Neuronal stem cell (in vitro differentiated cells): ENCODE measurements around the gene LSMEM2.
A peak's percentile ranks its signal among the peaks of the same experiment; 100 is the strongest.
"Not testable (repeated sequence)": the region's sequence is repeated elsewhere in the genome, so short reads cannot be mapped to it uniquely, and the experiment has no call there.

Experiments
- DNase-seq: peaks from one replicate; pipeline ENCODE4 v3.0.0-alpha.2; 2013; ENCODE audit warnings: low spot score
- H2AFZ ChIP-seq: one replicate; pipeline ENCODE4 v1.6.1; 2013; ENCODE audit warnings: mild to moderate bottlenecking, low read length, inconsistent platforms
- H2AK5ac ChIP-seq: 2 replicates; pipeline ENCODE4 v1.6.1; 2013; ENCODE audit warnings: low read depth, mild to moderate bottlenecking, inconsistent platforms, low read length, moderate library complexity, mixed read lengths
- H2BK120ac ChIP-seq: 2 replicates; pipeline ENCODE4 v1.6.1; 2013; ENCODE audit warnings: low read depth, mild to moderate bottlenecking, inconsistent platforms, low read length, moderate library complexity, mixed read lengths
- H2BK12ac ChIP-seq: one replicate; pipeline ENCODE4 v1.6.1; 2013; ENCODE audit warnings: low read length, inconsistent platforms
- H2BK15ac ChIP-seq: 2 replicates; pipeline ENCODE4 v1.6.1; 2013; ENCODE audit warnings: mild to moderate bottlenecking, low read length, inconsistent platforms, mixed read lengths
- H2BK5ac ChIP-seq: one replicate; pipeline ENCODE4 v1.6.1; 2013; ENCODE audit warnings: inconsistent platforms, mild to moderate bottlenecking, low read length, moderate library complexity
- H3K14ac ChIP-seq: one replicate; pipeline ENCODE4 v1.6.1; 2013; ENCODE audit warnings: low read length, inconsistent platforms
- H3K18ac ChIP-seq: 2 replicates; pipeline ENCODE4 v1.6.1; 2013; ENCODE audit warnings: low read length, inconsistent platforms
- H3K23ac ChIP-seq: 2 replicates; pipeline ENCODE4 v1.6.1; 2013; ENCODE audit warnings: low read depth, mild to moderate bottlenecking, mixed read lengths, low read length, inconsistent platforms; ENCODE audit not compliant: poor library complexity
- H3K27ac ChIP-seq: replicated peaks from 3 replicates; pipeline ENCODE4 v1.5.1; 2013; ENCODE audit warnings: low read length, inconsistent platforms
- H3K27me3 ChIP-seq, 3 experiments: 2 replicates each; pipeline ENCODE4 v1.6.1; 2013; ENCODE audit warnings: low read length in 3 of 3, mild to moderate bottlenecking in 2 of 3, inconsistent platforms in 1 of 3, low read depth in 1 of 3, mixed read lengths in 1 of 3, moderate library complexity in 1 of 3; ENCODE audit not compliant: control insufficient read depth in 3 of 3, insufficient read depth in 3 of 3
- H3K36me3 ChIP-seq, 2 donors: replicated peaks in 1 of 2; 2 replicates each; pipeline ENCODE4 v1.6.1; 2013; ENCODE audit warnings: low read length in 2 of 2; ENCODE audit not compliant: control insufficient read depth in 2 of 2, insufficient read depth in 2 of 2
- H3K4ac ChIP-seq: 2 replicates; pipeline ENCODE4 v1.6.1; 2013; ENCODE audit warnings: inconsistent platforms, mild to moderate bottlenecking, low read length, moderate library complexity
- H3K4me1 ChIP-seq, 2 donors: 1 replicate in 1 of 2; 2 replicates in 1 of 2; pipeline ENCODE4 v1.6.1; 2013; ENCODE audit warnings: low read length in 2 of 2, low read depth in 1 of 2; ENCODE audit not compliant: control insufficient read depth in 2 of 2, insufficient read depth in 1 of 2
- H3K4me2 ChIP-seq: one replicate; pipeline ENCODE4 v1.6.1; 2013; ENCODE audit warnings: mild to moderate bottlenecking, low read length, inconsistent platforms; ENCODE audit not compliant: insufficient read depth, poor library complexity, severe bottlenecking
- H3K4me3 ChIP-seq, 2 donors: 2 replicates each; pipeline ENCODE4 v1.5.1; 2013; ENCODE audit warnings: low read length in 2 of 2, mild to moderate bottlenecking in 2 of 2, inconsistent platforms in 1 of 2, moderate library complexity in 1 of 2
- H3K79me1 ChIP-seq: one replicate; pipeline ENCODE4 v1.6.1; 2013; ENCODE audit warnings: low read depth, mild to moderate bottlenecking, inconsistent platforms, low read length, moderate library complexity
- H3K9ac ChIP-seq: one replicate; pipeline ENCODE4 v1.6.1; 2013; ENCODE audit warnings: mild to moderate bottlenecking, low read depth, low read length, inconsistent platforms; ENCODE audit not compliant: poor library complexity
- H3K9me3 ChIP-seq, 2 donors: replicated peaks in 1 of 2; 2 replicates each; pipeline versions ENCODE3 to v1.6.1; 2013; ENCODE audit warnings: low read length in 2 of 2, mild to moderate bottlenecking in 2 of 2, inconsistent platforms in 1 of 2, low read depth in 1 of 2, mixed read lengths in 1 of 2, moderate library complexity in 1 of 2; ENCODE audit not compliant: control insufficient read depth in 2 of 2, insufficient read depth in 1 of 2
- H4K8ac ChIP-seq: one replicate; pipeline ENCODE4 v1.6.1; 2013; ENCODE audit warnings: low read depth, mild to moderate bottlenecking, inconsistent platforms, low read length, moderate library complexity
- H4K91ac ChIP-seq: one replicate; pipeline ENCODE4 v1.6.1; 2013; ENCODE audit warnings: low read length, low read depth, mild to moderate bottlenecking, inconsistent platforms; ENCODE audit not compliant: poor library complexity
- WGBS, 2 donors: extraction: QIAGEN DNeasy Blood & Tissue Kit; methylation state at CpG; one replicate each; pipeline ENCODE4 v1.1.7; 2013; ENCODE audit warnings: missing lambda C conversion rate in 2 of 2, mixed read lengths in 1 of 2; ENCODE audit not compliant: insufficient read length in 2 of 2, insufficient replicate concordance in 1 of 2; ENCODE audit errors: extremely low coverage in 2 of 2; 5-methylcytosine and 5-hydroxymethylcytosine counted together

The LSMEM2 gene

DNA sequence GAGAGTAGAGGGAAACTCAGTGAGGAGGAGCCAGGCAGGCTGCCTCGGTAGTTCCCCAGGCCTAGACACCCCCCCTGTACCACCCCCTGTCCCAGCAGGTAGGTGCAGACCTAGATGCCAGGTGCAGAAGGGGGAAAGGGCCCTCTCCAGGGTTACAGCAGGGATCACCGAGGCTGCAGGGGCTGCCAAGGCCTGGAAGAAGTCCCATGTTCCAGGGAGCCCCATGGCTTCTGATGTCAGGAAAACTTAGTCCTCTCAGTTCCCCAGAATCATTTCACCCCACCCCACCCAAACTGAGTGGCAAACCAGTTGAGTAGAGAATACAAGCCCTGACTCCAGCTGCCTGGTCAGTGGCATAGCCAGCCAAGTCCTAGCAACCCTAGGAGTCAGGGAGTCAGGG lies 17.4 kb upstream of the LSMEM2 start:
- Histone ChIP-seq H2BK120ac (no peak overlapping the region), H3K27me3 (no peaks in the 10 kb centered on the region), H2AFZ (no peak overlapping the region), H3K9me3 (peaks cover 0 to 2% of the 10 kb centered on the region in 2 donors), H2BK15ac (no peak overlapping the region), H4K8ac (no peak overlapping the region), H3K4ac (no peak overlapping the region), H3K9ac (peak overlapping the region; percentile 53), H3K18ac (peak overlapping the region; percentile 94), H3K4me2 (no peak overlapping the region), H3K14ac (peak overlapping the region; percentile 91), H3K4me3 (no peak overlapping the region), H2BK5ac (peak overlapping the region; percentile 100), H3K79me1 (peaks cover 7% of the 10 kb centered on the region), H4K91ac (peak overlapping the region; percentile 45), H3K4me1 (peaks cover 57 to 60% of the 10 kb centered on the region in 2 donors), H3K23ac (peak overlapping the region; percentile 1), H3K27ac (peak overlapping the region; percentile 95), H2AK5ac (peak overlapping the region; percentile 46), H2BK12ac (peak overlapping the region; percentile 76), H3K36me3 (peaks cover 22 to 32% of the 10 kb centered on the region in 2 donors)
- WGBS, 2 donors, result no CpG with 5 or more reads among the region's 2 CpGs
- no peak for DNase-seq

DNA sequence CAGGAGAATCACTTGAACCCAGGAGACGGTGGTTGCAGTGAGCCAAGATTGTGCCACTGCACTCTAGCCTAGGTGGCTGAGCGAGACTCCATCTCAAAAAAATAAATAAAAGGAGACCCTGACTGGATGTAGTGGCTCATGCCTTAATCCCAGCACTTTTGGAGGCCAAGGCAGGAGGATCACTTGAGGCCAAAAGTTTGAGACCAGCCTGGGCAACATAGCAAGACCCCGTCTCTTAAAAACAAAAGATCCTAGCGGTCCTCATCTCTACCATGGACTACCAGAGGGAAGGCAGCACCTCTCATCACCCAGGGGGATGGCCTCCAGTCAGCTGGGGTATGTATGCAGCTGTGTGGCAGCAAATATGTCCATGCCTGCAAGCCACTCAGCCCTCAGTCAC lies 16.7 kb upstream of the LSMEM2 start:
- not testable (repeated sequence) for H3K9me3 ChIP-seq, H3K23ac ChIP-seq, H4K91ac ChIP-seq, H2BK12ac ChIP-seq, H2BK120ac ChIP-seq, H3K27ac ChIP-seq, H3K4me2 ChIP-seq, H3K4ac ChIP-seq, H3K79me1 ChIP-seq, H4K8ac ChIP-seq, H2BK5ac ChIP-seq, DNase-seq, H3K4me3 ChIP-seq, H3K27me3 ChIP-seq, H2AFZ ChIP-seq, H3K14ac ChIP-seq
- H2BK15ac ChIP-seq, result peak overlapping the region; percentile 18
- H3K4me1 ChIP-seq, result peaks cover 57 to 60% of the 10 kb centered on the region in 2 donors
- H3K9ac ChIP-seq, result peak overlapping the region; percentile 17
- no CpG with 5 or more reads among the region's 4 CpGs for WGBS, 2 donors
- peaks cover 15 to 25% of the 10 kb centered on the region in 2 donors for H3K36me3 ChIP-seq
- H3K18ac ChIP-seq, result peak overlapping the region; percentile 72
- peak overlapping the region; percentile 54 for H2AK5ac ChIP-seq

DNA sequence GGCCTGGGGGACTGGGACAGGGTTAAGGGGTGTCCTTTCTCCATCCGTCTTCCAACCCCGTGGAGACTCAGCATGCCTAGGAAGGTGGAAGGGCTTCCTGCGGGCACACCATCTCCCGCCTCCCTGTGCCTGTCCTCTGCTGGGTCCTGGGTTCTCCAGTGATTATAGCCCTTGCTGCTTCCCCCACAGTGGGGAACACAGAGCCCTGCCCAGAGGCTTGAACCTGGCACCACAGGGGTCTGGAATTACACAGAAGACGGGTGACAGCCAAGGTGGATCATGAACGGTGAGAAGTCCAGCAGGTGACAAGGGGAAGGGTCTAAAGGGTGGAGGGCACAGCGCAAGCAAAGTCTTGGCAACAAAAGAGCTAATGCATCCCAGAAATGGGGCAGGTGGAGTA lies 16.1 kb upstream of the LSMEM2 start:
- no peaks in the 10 kb centered on the region for H3K27me3 ChIP-seq
- H2BK12ac ChIP-seq, result no peak overlapping the region
- H3K4me2 ChIP-seq, result no peak overlapping the region
- peaks cover 3% of the 10 kb centered on the region for H3K79me1 ChIP-seq
- H3K23ac ChIP-seq, result no peak overlapping the region
- no peak for DNase-seq
- H2AFZ ChIP-seq, result no peak overlapping the region
- no peak overlapping the region for H2BK120ac ChIP-seq
- H3K9me3 ChIP-seq, result no peaks in the 10 kb centered on the region
- H4K91ac ChIP-seq, result no peak overlapping the region
- H2AK5ac ChIP-seq, result peak overlapping the region; percentile 54
- no peak overlapping the region for H3K4me3 ChIP-seq
- no peak overlapping the region for H4K8ac ChIP-seq
- H3K18ac ChIP-seq, result peak overlapping the region; percentile 46
- H3K4me1 ChIP-seq, result peaks cover 57 to 60% of the 10 kb centered on the region in 2 donors
- no peak overlapping the region for H3K4ac ChIP-seq
- no peak overlapping the region for H3K27ac ChIP-seq
- H2BK5ac ChIP-seq, result peak overlapping the region; percentile 46
- H3K9ac ChIP-seq, result no peak overlapping the region
- peaks cover 10 to 19% of the 10 kb centered on the region in 2 donors for H3K36me3 ChIP-seq
- no CpG with 5 or more reads among the region's 7 CpGs for WGBS, 2 donors
- peak overlapping the region; percentile 34 for H2BK15ac ChIP-seq
- H3K14ac ChIP-seq, result no peak overlapping the region

DNA sequence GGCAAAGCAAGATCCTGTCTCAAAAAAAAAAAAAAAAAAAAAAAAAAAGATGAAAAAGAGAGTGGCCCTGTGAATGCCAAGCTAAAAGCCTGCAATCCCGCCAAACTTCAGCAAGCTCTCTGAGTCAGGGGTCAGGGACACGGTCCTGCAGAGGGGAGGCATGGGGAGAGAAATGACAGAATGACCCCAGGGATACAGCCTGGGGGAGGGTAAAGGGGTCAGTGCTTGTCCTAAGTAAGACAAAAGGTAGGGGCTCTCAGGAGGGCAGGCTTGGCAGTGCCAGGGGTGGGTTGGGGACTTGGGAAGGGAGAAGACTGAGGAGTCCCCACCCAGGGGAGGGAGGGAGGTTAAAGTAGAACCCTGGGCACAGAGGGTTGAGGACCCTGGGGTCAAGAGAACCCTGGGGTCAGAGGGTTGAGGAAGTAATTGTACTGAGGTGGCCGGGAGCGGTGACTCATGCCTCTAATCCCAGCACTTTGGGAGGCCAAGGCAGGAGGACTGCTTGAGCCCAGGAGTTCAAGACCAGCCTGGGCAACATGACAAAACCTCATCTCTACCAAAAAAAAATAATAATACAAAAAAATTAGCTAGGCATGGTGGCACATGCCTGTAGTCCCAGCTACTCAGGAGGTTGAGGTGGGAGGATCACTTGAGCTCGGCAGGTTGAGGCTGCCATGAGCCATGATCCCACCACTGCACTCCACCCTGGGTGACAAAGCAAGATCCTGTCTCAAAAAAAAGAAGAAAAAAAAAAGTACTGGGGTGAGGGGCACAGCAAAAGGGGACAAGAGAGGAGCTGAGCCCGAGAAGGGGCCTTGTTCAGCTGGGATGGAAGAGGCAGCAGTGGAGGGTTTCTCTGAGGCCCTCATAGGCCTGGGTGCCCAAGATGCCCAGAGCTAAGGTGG lies 15.2 kb upstream of the LSMEM2 start:
- WGBS, 2 donors, result no CpG with 5 or more reads among the region's 6 CpGs
- H3K4me3 ChIP-seq, result no peak overlapping the region

More for the DNA sequence above, 15.2 kb upstream of the LSMEM2 start:
- peak overlapping the region; percentile 2 for H2BK120ac ChIP-seq
- H3K27ac ChIP-seq, result peak overlapping the region; percentile 95
- H3K4ac ChIP-seq, result no peak overlapping the region
- H3K9me3 ChIP-seq, result no peaks in the 10 kb centered on the region
- peak overlapping the region; percentile 77 for H2AFZ ChIP-seq
- H2BK15ac ChIP-seq, result peak overlapping the region; percentile 23
- H2BK5ac ChIP-seq, result peak overlapping the region; percentile 80
- peak overlapping the region; percentile 66 for H2AK5ac ChIP-seq
- peak overlapping the region; percentile 64 for H4K91ac ChIP-seq
- DNase-seq, result no peak
- H3K23ac ChIP-seq, result no peak overlapping the region
- H3K36me3 ChIP-seq, result peaks cover 4 to 10% of the 10 kb centered on the region in 2 donors
- peak overlapping the region; percentile 32 for H3K9ac ChIP-seq
- H3K14ac ChIP-seq, result peak overlapping the region; percentile 39
- peak overlapping the region; percentile 89 for H3K18ac ChIP-seq
- H3K4me1 ChIP-seq, result peaks cover 58 to 65% of the 10 kb centered on the region in 2 donors
- peaks cover 3% of the 10 kb centered on the region for H3K79me1 ChIP-seq
- no peaks in the 10 kb centered on the region for H3K27me3 ChIP-seq
- H3K4me2 ChIP-seq, result peak overlapping the region; percentile 42
- peak overlapping the region; percentile 99 for H4K8ac ChIP-seq
- H2BK12ac ChIP-seq, result peak overlapping the region; percentile 3
